Stimulated activated CD8-positive, alpha-beta memory T cell treated with anti-CD3 and anti-CD28 coated beads, Interleukin-4, amount 100 ng/mL, for 4 hours (primary cell): ENCODE results near the gene DCAF11.
"Not testable (repeated sequence)": the region's sequence is repeated elsewhere in the genome, so short reads cannot be mapped to it uniquely, and the experiment has no call there.

ENCODE experiments used
- DNase-seq, 2 donors: peaks; one replicate each; pipeline ENCODE4 v3.0.0-alpha.2; 2020; ENCODE audit warnings: low read depth in 2 of 2, low spot score in 1 of 2

DCAF11 gene

GRCh38 chr14:24095271-24096068 is 19.1 kb upstream of the DCAF11 start:
- peak in 1 of 2 donors; percentile 39 for DNase-seq

GRCh38 chr14:24096545-24097181 is 17.9 kb upstream of the DCAF11 start:
- no peak for DNase-seq

GRCh38 chr14:24098229-24098926 is 16.2 kb upstream of the DCAF11 start:
- DNase-seq, result no peak

- no peak for DNase-seq
Observed at GRCh38 chr14:24098927-24099813, 15.4 kb upstream of the DCAF11 start.

GRCh38 chr14:24100197-24100981 is 14.2 kb upstream of the DCAF11 start:
- DNase-seq, result no peak

- no peak for DNase-seq
Observed at GRCh38 chr14:24100982-24101494, 13.5 kb upstream of the DCAF11 start.

GRCh38 chr14:24102357-24103048 is 12.1 kb upstream of the DCAF11 start:
- DNase-seq, result no peak

- no peak for DNase-seq
Observed at GRCh38 chr14:24103451-24103850, 11.1 kb upstream of the DCAF11 start.

GRCh38 chr14:24105609-24106239 is 8.9 kb upstream of the DCAF11 start:
- not testable (repeated sequence) for DNase-seq

- no peak for DNase-seq
Observed at GRCh38 chr14:24106672-24107271, 7.8 kb upstream of the DCAF11 start.

GRCh38 chr14:24108336-24108874 is 6.2 kb upstream of the DCAF11 start:
- DNase-seq, result no peak

GRCh38 chr14:24110060-24110459 is 4.5 kb upstream of the DCAF11 start:
- DNase-seq, result no peak

GRCh38 chr14:24110523-24110922 is 4.1 kb upstream of the DCAF11 start:
- DNase-seq, result no peak

- DNase-seq, result no peak
Observed at GRCh38 chr14:24113379-24113800, 1.2 kb upstream of the DCAF11 start.

GRCh38 chr14:24113801-24114531 is 611 bp upstream of the DCAF11 start:
- DNase-seq, result peak; percentile 46 to 59

GRCh38 chr14:24115422-24116127 is 998 bp downstream of the DCAF11 start:
- DNase-seq, result no peak
